CD14-positive monocyte (primary cell): ENCODE results near the gene TEPSIN. TPM values are rescaled to one million over a fixed set of nuclear protein-coding genes. Genes with fewer than 3 reads are reported as not detected.

Source experiments
- DNase-seq, 3 donors: peaks; one replicate each; pipeline ENCODE4 v3.0.0-alpha.2; 2011 to 2022
- H2AFZ ChIP-seq: 2 replicates; pipeline ENCODE4 v1.6.0; 2012; ENCODE audit warnings: mild to moderate bottlenecking, low read depth, low read length, inconsistent platforms; ENCODE audit not compliant: insufficient read depth, poor library complexity, severe bottlenecking
- H3K27ac ChIP-seq, 2 donors: 1 replicate in 1 of 2; 2 replicates in 1 of 2; pipeline ENCODE4 v1.5.1; 2012 to 2013; ENCODE audit warnings: low read length in 2 of 2, control low read depth in 1 of 2, inconsistent platforms in 1 of 2, low read depth in 1 of 2, mild to moderate bottlenecking in 1 of 2
- H3K27me3 ChIP-seq, 2 donors: one replicate each; pipeline versions ENCODE4 v1.6.0 to v1.6.1; 2011 to 2013; ENCODE audit warnings: low read length in 2 of 2; ENCODE audit not compliant: control insufficient read depth in 2 of 2, insufficient read depth in 2 of 2
- H3K36me3 ChIP-seq, 2 donors: replicated peaks in 1 of 2; 1 replicate in 1 of 2; 2 replicates in 1 of 2; pipeline versions ENCODE4 v1.5.1 to v1.6.1; 2012 to 2013; ENCODE audit warnings: low read length in 2 of 2, control low read depth in 1 of 2, inconsistent platforms in 1 of 2, mild to moderate bottlenecking in 1 of 2; ENCODE audit not compliant: insufficient read depth in 2 of 2, control insufficient read depth in 1 of 2
- H3K4me1 ChIP-seq, 2 donors: 1 replicate in 1 of 2; 2 replicates in 1 of 2; pipeline versions ENCODE4 v1.5.1 to v1.6.1; 2012 to 2013; ENCODE audit warnings: low read length in 2 of 2, control low read depth in 1 of 2, inconsistent platforms in 1 of 2, mild to moderate bottlenecking in 1 of 2, moderate library complexity in 1 of 2; ENCODE audit not compliant: insufficient read depth in 2 of 2, control insufficient read depth in 1 of 2
- H3K4me2 ChIP-seq: replicated peaks from 2 replicates; pipeline ENCODE3; 2012; ENCODE audit warnings: low read length, moderate library complexity, mild to moderate bottlenecking; ENCODE audit not compliant: poor library complexity, severe bottlenecking; ENCODE audit errors: extremely low read depth
- H3K4me3 ChIP-seq, 3 experiments: fragments of 200-600 bp in 1 of 3; sonication (generic) in 1 of 3; replicated peaks in 1 of 3; 1 replicate in 2 of 3; 2 replicates in 1 of 3; pipeline ENCODE4 v1.5.1; 2011 to 2013; ENCODE audit warnings: low read length in 3 of 3, mild to moderate bottlenecking in 3 of 3, control low read depth in 2 of 3, low read depth in 2 of 3, inconsistent platforms in 1 of 3, moderate library complexity in 1 of 3
- H3K79me2 ChIP-seq: 2 replicates; pipeline ENCODE4 v1.6.0; 2012; ENCODE audit warnings: mild to moderate bottlenecking, control low read depth, inconsistent platforms, low read length, moderate library complexity; ENCODE audit not compliant: insufficient read depth
- H3K9ac ChIP-seq: 2 replicates; pipeline ENCODE4 v1.6.0; 2017; ENCODE audit warnings: low read length, mild to moderate bottlenecking; ENCODE audit not compliant: insufficient read depth, poor library complexity, severe bottlenecking
- H3K9me3 ChIP-seq, 2 donors: replicated peaks in 1 of 2; 1 replicate in 1 of 2; 2 replicates in 1 of 2; pipeline versions ENCODE4 v1.5.1 to v1.6.1; 2012 to 2013; ENCODE audit warnings: low read length in 2 of 2, control low read depth in 1 of 2; ENCODE audit not compliant: control insufficient read depth in 1 of 2, insufficient read depth in 1 of 2
- H4K20me1 ChIP-seq: 2 replicates; pipeline ENCODE4 v1.6.0; 2012; ENCODE audit warnings: mild to moderate bottlenecking, low read length, control low read depth, moderate library complexity; ENCODE audit not compliant: insufficient read depth
- H3K27ac Mint-ChIP-seq, 7 donors: one replicate each; pipeline ENCODE4 v1.8.0; 2020; ENCODE audit warnings: mild to moderate bottlenecking in 7 of 7, mixed read lengths in 7 of 7, moderate library complexity in 6 of 7, inconsistent platforms in 2 of 7
- H3K27me3 Mint-ChIP-seq, 3 donors: one replicate each; pipeline ENCODE4 v1.8.0; 2021 to 2022; ENCODE audit warnings: low read depth in 3 of 3, mild to moderate bottlenecking in 3 of 3, mixed read lengths in 3 of 3, moderate library complexity in 3 of 3, inconsistent platforms in 1 of 3
- H3K36me3 Mint-ChIP-seq, 2 donors: one replicate each; pipeline ENCODE4 v1.8.0; 2020; ENCODE audit warnings: mixed read lengths in 2 of 2, inconsistent platforms in 1 of 2, mild to moderate bottlenecking in 1 of 2
- H3K4me1 Mint-ChIP-seq: one replicate; pipeline ENCODE4 v1.8.0; 2020; ENCODE audit warnings: mild to moderate bottlenecking, mixed read lengths
- H3K4me3 Mint-ChIP-seq, 2 donors: one replicate each; pipeline ENCODE4 v1.8.0; 2020; ENCODE audit warnings: mild to moderate bottlenecking in 2 of 2, mixed read lengths in 2 of 2, moderate library complexity in 1 of 2
- H3K9me3 Mint-ChIP-seq, 7 donors: one replicate each; pipeline ENCODE4 v1.8.0; 2020 to 2022; ENCODE audit warnings: mixed read lengths in 7 of 7, mild to moderate bottlenecking in 6 of 7, moderate library complexity in 6 of 7, inconsistent platforms in 2 of 7
- WGBS: methylation state at CpG from one replicate; pipeline ENCODE4 v1.1.5; 2013; ENCODE audit warnings: missing lambda C conversion rate; ENCODE audit not compliant: insufficient coverage; 5-methylcytosine and 5-hydroxymethylcytosine counted together
- intact Hi-C, 2 donors: fragments of 100-400 bp; cut with micrococcal nuclease; formaldehyde crosslinking; loops; one replicate each; pipeline versions ENCODE4 v1.15.0 to v1.15.1; 2023
- polyA plus RNA-seq, 3 donors: library from polyadenylated mRNA; depleted of rRNA in 1 of 3; unstranded in 2 of 3; stranded (reverse) in 1 of 3; fragments of 300-500 nt in 2 of 3; fragments of >200 nt in 1 of 3; fragmentation: Illumina TruSeq in 2 of 3; gene quantifications; 1 replicate in 2 of 3; 2 replicates in 1 of 3; pipeline ENCODE4 v1.2.3, GENCODE V29; 2012 to 2021
- TF ChIP-seq, protein P1 (sequence below): fragments of 200-600 bp; IDR thresholded peaks from one replicate; pipeline ENCODE4 v1.8.0; 2022; ENCODE audit warnings: antibody characterized with exemption, mild to moderate bottlenecking

Gene TEPSIN
- polyA plus RNA-seq, 3 donors, result 3.4 to 136 (median 4.5) TPM

DNA sequence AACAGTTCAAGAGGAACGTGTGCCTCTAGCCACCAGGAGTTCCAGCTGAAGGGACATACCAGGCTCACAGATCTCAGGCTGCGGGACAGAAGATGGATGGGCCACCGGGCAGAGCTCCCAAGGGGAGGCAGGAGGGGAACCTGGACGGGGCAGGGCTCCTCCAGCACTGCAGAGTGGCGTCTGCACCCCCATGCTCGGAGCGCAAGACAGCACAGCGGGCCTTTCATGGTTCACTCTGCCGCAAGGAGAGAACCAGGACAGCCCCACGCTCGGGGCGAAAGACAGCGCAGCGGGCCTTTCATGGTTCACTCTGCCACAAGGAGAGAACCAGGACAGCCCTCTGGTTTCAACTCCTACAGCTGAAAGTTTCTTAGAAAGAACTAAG is 35.6 kb upstream of the TEPSIN start:
- H3K27me3 ChIP-seq, result no peaks in the 10 kb centered on the region
- Mint-ChIP-seq H3K27me3 (peaks cover 0 to 2% (median 0%) of the 10 kb centered on the region in 3 donors), H3K4me3 (no peak overlapping the region), H3K27ac (peak overlapping the region in 1 of 7 donors; percentile 18), H3K4me1 (peaks cover 19% of the 10 kb centered on the region), H3K9me3 (no peaks in the 10 kb centered on the region), H3K36me3 (peaks cover 78 to 98% of the 10 kb centered on the region in 2 donors)
- H3K4me1 ChIP-seq, result peaks cover 20 to 24% of the 10 kb centered on the region in 2 donors
- TF ChIP-seq, protein P1, sequence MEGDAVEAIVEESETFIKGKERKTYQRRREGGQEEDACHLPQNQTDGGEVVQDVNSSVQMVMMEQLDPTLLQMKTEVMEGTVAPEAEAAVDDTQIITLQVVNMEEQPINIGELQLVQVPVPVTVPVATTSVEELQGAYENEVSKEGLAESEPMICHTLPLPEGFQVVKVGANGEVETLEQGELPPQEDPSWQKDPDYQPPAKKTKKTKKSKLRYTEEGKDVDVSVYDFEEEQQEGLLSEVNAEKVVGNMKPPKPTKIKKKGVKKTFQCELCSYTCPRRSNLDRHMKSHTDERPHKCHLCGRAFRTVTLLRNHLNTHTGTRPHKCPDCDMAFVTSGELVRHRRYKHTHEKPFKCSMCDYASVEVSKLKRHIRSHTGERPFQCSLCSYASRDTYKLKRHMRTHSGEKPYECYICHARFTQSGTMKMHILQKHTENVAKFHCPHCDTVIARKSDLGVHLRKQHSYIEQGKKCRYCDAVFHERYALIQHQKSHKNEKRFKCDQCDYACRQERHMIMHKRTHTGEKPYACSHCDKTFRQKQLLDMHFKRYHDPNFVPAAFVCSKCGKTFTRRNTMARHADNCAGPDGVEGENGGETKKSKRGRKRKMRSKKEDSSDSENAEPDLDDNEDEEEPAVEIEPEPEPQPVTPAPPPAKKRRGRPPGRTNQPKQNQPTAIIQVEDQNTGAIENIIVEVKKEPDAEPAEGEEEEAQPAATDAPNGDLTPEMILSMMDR, result no peak
- no peak overlapping the region for H3K4me2 ChIP-seq
- WGBS, result 96% methylated on average over 12 of the region's 14 CpGs
- peak overlapping the region in 1 of 2 donors; percentile 74 for H3K27ac ChIP-seq
- intact Hi-C loops, result no loop called here
- no peak overlapping the region for H3K4me3 ChIP-seq
- no peak for DNase-seq
- H3K9me3 ChIP-seq, result no peaks in the 10 kb centered on the region
- no peak overlapping the region for H3K9ac ChIP-seq
- peaks cover 46% of the 10 kb centered on the region for H3K79me2 ChIP-seq
- H4K20me1 ChIP-seq, result peaks cover 65% of the 10 kb centered on the region
- H2AFZ ChIP-seq, result no peak overlapping the region
- peaks cover 83 to 98% of the 10 kb centered on the region in 2 donors for H3K36me3 ChIP-seq

- Histone ChIP-seq H3K27ac (peak overlapping the region; percentile 59 to 74), H3K9me3 (no peaks in the 10 kb centered on the region), H2AFZ (no peak overlapping the region), H3K27me3 (no peaks in the 10 kb centered on the region), H3K4me3 (no peak overlapping the region), H3K36me3 (peaks cover 83 to 98% of the 10 kb centered on the region in 2 donors), H3K79me2 (peaks cover 40% of the 10 kb centered on the region), H3K9ac (no peak overlapping the region), H3K4me2 (no peak overlapping the region), H3K4me1 (peaks cover 20 to 24% of the 10 kb centered on the region in 2 donors), H4K20me1 (peaks cover 59% of the 10 kb centered on the region)
- no peak for DNase-seq
- H3K4me3 Mint-ChIP-seq, result no peak overlapping the region
- peaks cover 78 to 98% of the 10 kb centered on the region in 2 donors for H3K36me3 Mint-ChIP-seq
- TF ChIP-seq, protein P1, result no peak
- no peaks in the 10 kb centered on the region for H3K9me3 Mint-ChIP-seq
- peaks cover 0 to 2% (median 0%) of the 10 kb centered on the region in 3 donors for H3K27me3 Mint-ChIP-seq
- WGBS, result 95% methylated on average over 21 of the region's 31 CpGs
- intact Hi-C loops, result no loop called here
- peak overlapping the region in 6 of 7 donors; percentile 20 to 94 (median 88) for H3K27ac Mint-ChIP-seq
- H3K4me1 Mint-ChIP-seq, result peaks cover 20% of the 10 kb centered on the region
Observed at GRCh38 chr17:81273698-81274470, 35.0 kb upstream of the TEPSIN start.
